ENCODE measurements around the gene DEDD. TPM values are rescaled to one million over a fixed set of nuclear protein-coding genes. Genes with fewer than 3 reads are reported as not detected.
A peak's percentile ranks its signal among the peaks of the same experiment; 100 is the strongest.

The DEDD gene
- total and polyA plus RNA-seq, 2 donors (not counting 1 experiment from before 2014, with no cell fraction given): 21.6 to 40.3 TPM

- H3K4me2 ChIP-seq (ENCODE audit: extremely low read depth, insufficient read depth, low read length): peak overlapping the region; percentile 96
- H3K4me1 ChIP-seq (ENCODE audit: control insufficient read depth, extremely low read depth, insufficient read depth, low read length): peaks cover 16% of the 10 kb centered on the region
- H3K9ac ChIP-seq (ENCODE audit: insufficient read depth, low read length): peak overlapping the region; percentile 85
- peaks cover 8% of the 10 kb centered on the region for H3K36me3 ChIP-seq (ENCODE audit: control insufficient read depth, insufficient read depth, low read length)
- no peak overlapping the region for H2AFZ ChIP-seq (ENCODE audit: low read length)
- no peaks in the 10 kb centered on the region for H4K20me1 ChIP-seq (ENCODE audit: control insufficient read depth, extremely low read depth, insufficient read depth, low read length)
- peaks cover 6% of the 10 kb centered on the region for H3K79me2 ChIP-seq (ENCODE audit: control insufficient read depth, insufficient read depth, low read length)
- H3K27ac ChIP-seq (ENCODE audit: insufficient read depth, low read length): peak overlapping the region; percentile 86
- DNase-seq (ENCODE audit: low read depth in 2 of 2): no peak
- TF ChIP-seq CTCF (conservative IDR thresholded peaks at IDR 0.05 in 1 of 2, IDR thresholded peaks at IDR 0.05 in 1 of 2; ENCODE audit: low read depth in 1 of 2, low read length in 2 of 2) (no peak), EZH2 (IDR thresholded peaks at IDR 0.05; ENCODE audit: low read length, missing control alignments) (no peak)
- H3K27me3 ChIP-seq (ENCODE audit: control insufficient read depth, insufficient read depth, low read length): no peaks in the 10 kb centered on the region
- H3K4me3 ChIP-seq (replicated peaks in 1 of 4; ENCODE audit: control extremely low read depth in 1 of 4, insufficient read depth in 1 of 4, low read depth in 3 of 4, low read length in 4 of 4): peak overlapping the region; percentile 86 to 91 (median 90)
- H3K9me3 ChIP-seq (ENCODE audit: control insufficient read depth, insufficient read depth, low read depth, low read length): no peaks in the 10 kb centered on the region
Measured at GRCh38 chr1:161176468-161177111, 44.1 kb upstream of the DEDD start.

- Histone ChIP-seq H2AFZ (ENCODE audit: low read length) (no peak overlapping the region), H4K20me1 (ENCODE audit: control insufficient read depth, extremely low read depth, insufficient read depth, low read length) (no peaks in the 10 kb centered on the region), H3K4me3 (replicated peaks in 1 of 4; ENCODE audit: control extremely low read depth in 1 of 4, insufficient read depth in 1 of 4, low read depth in 3 of 4, low read length in 4 of 4) (peak overlapping the region in 2 of 4 experiments; percentile 91), H3K27me3 (ENCODE audit: control insufficient read depth, insufficient read depth, low read length) (no peaks in the 10 kb centered on the region), H3K79me2 (ENCODE audit: control insufficient read depth, insufficient read depth, low read length) (peaks cover 6% of the 10 kb centered on the region), H3K4me2 (ENCODE audit: extremely low read depth, insufficient read depth, low read length) (peak overlapping the region; percentile 96), H3K9ac (ENCODE audit: insufficient read depth, low read length) (no peak overlapping the region), H3K9me3 (ENCODE audit: control insufficient read depth, insufficient read depth, low read depth, low read length) (no peaks in the 10 kb centered on the region), H3K27ac (ENCODE audit: insufficient read depth, low read length) (no peak overlapping the region), H3K4me1 (ENCODE audit: control insufficient read depth, extremely low read depth, insufficient read depth, low read length) (peaks cover 16% of the 10 kb centered on the region), H3K36me3 (ENCODE audit: control insufficient read depth, insufficient read depth, low read length) (peaks cover 9% of the 10 kb centered on the region)
- DNase-seq (ENCODE audit: low read depth in 2 of 2): no peak
- TF ChIP-seq CTCF (conservative IDR thresholded peaks at IDR 0.05 in 1 of 2, IDR thresholded peaks at IDR 0.05 in 1 of 2; ENCODE audit: low read depth in 1 of 2, low read length in 2 of 2) (no peak), EZH2 (IDR thresholded peaks at IDR 0.05; ENCODE audit: low read length, missing control alignments) (no peak)
Measured at GRCh38 chr1:161175771-161176453, 43.4 kb upstream of the DEDD start.

- Histone ChIP-seq H3K27ac (ENCODE audit: insufficient read depth, low read length) (no peak overlapping the region), H3K4me3 (replicated peaks in 1 of 4; ENCODE audit: control extremely low read depth in 1 of 4, insufficient read depth in 1 of 4, low read depth in 3 of 4, low read length in 4 of 4) (no peak overlapping the region), H3K27me3 (ENCODE audit: control insufficient read depth, insufficient read depth, low read length) (no peaks in the 10 kb centered on the region), H3K79me2 (ENCODE audit: control insufficient read depth, insufficient read depth, low read length) (peaks cover 6% of the 10 kb centered on the region), H3K9ac (ENCODE audit: insufficient read depth, low read length) (no peak overlapping the region), H4K20me1 (ENCODE audit: control insufficient read depth, extremely low read depth, insufficient read depth, low read length) (no peaks in the 10 kb centered on the region), H2AFZ (ENCODE audit: low read length) (no peak overlapping the region), H3K4me2 (ENCODE audit: extremely low read depth, insufficient read depth, low read length) (no peak overlapping the region), H3K36me3 (ENCODE audit: control insufficient read depth, insufficient read depth, low read length) (peaks cover 9% of the 10 kb centered on the region), H3K9me3 (ENCODE audit: control insufficient read depth, insufficient read depth, low read depth, low read length) (no peaks in the 10 kb centered on the region), H3K4me1 (ENCODE audit: control insufficient read depth, extremely low read depth, insufficient read depth, low read length) (peaks cover 16% of the 10 kb centered on the region)
- TF ChIP-seq CTCF (conservative IDR thresholded peaks at IDR 0.05 in 1 of 2, IDR thresholded peaks at IDR 0.05 in 1 of 2; ENCODE audit: low read depth in 1 of 2, low read length in 2 of 2) (no peak), EZH2 (IDR thresholded peaks at IDR 0.05; ENCODE audit: low read length, missing control alignments) (no peak)
- no peak for DNase-seq (ENCODE audit: low read depth in 2 of 2)
Measured at GRCh38 chr1:161174911-161175310, 42.4 kb upstream of the DEDD start.
